ENCODE measurements around the gene CEP72.
"Not testable (repeated sequence)": the region's sequence is repeated elsewhere in the genome, so short reads cannot be mapped to it uniquely, and the experiment has no call there.

CEP72 gene

GRCh38 chr5:672329-673160 is 60.4 kb downstream of the CEP72 start:
- peak in 1 of 2 donors; percentile 28 for DNase-seq (ENCODE audit: low read depth in 2 of 2)

DNA sequence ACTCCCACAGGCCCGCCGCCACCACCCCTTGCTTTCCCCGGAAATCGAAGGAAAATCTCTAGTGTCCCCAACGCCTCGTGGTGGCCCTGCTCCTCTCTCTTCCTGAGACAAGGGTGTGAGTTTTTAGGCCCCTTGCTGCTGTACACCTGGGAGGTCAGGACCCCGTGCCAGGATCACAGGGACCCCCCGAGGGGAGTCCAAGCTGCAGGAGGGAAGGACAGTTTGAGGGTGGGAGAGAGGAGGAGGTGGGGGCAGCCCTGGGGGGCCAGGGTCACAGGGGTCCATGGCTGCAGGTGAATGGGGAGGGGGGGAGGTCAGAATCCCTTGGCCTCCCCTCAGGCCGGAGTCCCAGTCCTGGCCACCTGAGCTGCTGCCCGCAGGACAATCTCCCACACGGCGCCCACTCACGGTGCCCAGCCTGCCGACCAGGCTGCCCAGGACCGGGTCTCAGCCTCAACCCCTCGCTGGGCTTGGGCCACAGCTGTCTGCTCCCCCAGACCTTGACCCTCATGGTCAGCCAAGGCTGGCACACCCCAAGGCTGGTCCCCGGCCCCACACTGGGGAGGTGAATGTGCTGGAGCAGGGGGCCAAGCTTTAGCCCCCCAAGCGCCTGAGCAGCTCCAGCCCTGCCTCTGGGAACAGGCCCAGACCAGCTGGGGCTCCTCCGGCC is 61.2 kb downstream of the CEP72 start:
- DNase-seq (ENCODE audit: low read depth in 2 of 2): no peak

DNA sequence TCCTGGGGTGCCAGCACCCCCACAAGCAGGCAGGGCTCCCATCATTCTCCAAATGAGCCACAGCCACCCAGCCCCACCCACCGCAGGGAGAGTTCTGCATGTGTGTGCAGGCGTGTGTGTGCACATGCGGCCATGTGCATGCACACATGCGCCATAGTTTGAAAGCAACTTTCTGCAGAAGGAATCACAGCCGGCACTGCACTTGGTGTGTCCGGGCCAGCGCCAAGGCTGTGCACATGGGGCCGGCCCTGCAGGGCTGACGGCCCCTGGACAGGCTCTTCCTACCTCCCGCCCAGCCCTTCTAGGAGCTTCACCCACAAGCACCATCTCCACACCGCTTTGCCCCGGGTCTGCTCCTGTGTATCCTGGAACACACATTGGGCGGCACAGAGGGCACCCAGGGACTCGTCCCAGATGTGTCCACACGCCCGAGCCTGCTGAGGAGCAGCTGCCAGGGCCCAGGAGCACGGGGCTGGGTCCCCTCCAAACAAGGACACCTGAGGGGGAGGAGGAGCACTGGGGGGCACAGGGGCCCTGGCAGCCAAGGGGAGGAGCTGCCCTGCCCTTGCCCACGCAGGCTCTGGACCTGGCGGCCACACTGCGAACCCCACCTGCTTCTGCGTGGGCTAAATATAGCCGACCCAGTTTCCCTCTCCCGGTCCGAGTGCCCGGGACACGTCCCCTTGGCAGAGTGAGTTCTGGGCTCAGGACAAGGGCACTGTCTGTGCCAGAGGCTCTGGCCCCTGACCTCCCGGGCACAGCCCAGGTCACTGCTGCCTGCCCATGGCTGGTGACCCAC is 61.9 kb downstream of the CEP72 start:
- DNase-seq (ENCODE audit: low read depth in 2 of 2): no peak

GRCh38 chr5:674630-675011 is 62.5 kb downstream of the CEP72 start:
- no peak for DNase-seq (ENCODE audit: low read depth in 2 of 2)

GRCh38 chr5:675111-675870 is 63.2 kb downstream of the CEP72 start:
- DNase-seq (ENCODE audit: low read depth in 2 of 2): no peak

- no peak for DNase-seq (ENCODE audit: low read depth in 2 of 2)
Observed at GRCh38 chr5:675871-676698, 63.9 kb downstream of the CEP72 start.

DNA sequence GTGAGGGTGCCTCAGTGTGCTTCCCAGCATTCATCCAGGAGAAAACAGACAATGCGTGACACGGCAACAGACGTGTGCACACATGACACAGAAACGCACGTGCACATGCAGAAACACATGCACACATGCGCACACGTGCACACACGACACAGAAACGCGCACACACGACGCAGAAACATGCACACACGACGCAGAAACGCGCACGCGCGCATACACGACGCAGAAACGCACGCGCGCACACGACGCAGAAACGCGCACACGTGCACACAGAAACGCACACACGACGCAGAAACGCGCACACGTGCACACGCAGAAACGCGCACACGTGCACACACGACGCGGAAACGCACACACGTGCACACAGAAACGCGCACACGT is 64.5 kb downstream of the CEP72 start:
- no peak for DNase-seq (ENCODE audit: low read depth in 2 of 2)

- DNase-seq (ENCODE audit: low read depth in 2 of 2): no peak
Observed at GRCh38 chr5:677131-678101, 65.3 kb downstream of the CEP72 start.

DNA sequence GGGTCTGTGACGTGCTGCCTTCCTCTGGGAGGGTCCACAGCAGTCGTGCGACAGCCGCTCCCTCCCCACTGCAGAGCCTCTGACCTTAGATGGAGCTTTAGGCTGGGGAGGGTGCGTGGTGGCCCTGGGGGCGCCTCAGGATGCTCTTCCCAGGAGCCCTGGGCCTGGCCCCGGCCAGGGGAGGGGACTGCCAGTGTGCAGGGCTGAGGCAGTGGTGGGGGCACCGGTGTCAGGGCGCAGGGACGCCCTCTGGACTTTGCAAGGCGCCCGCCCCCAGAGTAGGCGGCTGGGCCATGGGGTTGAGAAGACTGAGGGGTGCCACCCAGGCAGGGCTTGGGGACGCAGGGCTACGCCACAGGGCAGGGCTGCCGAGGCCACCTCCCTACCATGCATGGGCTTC is 66.4 kb downstream of the CEP72 start:
- not testable (repeated sequence) for DNase-seq (ENCODE audit: low read depth in 2 of 2)

DNA sequence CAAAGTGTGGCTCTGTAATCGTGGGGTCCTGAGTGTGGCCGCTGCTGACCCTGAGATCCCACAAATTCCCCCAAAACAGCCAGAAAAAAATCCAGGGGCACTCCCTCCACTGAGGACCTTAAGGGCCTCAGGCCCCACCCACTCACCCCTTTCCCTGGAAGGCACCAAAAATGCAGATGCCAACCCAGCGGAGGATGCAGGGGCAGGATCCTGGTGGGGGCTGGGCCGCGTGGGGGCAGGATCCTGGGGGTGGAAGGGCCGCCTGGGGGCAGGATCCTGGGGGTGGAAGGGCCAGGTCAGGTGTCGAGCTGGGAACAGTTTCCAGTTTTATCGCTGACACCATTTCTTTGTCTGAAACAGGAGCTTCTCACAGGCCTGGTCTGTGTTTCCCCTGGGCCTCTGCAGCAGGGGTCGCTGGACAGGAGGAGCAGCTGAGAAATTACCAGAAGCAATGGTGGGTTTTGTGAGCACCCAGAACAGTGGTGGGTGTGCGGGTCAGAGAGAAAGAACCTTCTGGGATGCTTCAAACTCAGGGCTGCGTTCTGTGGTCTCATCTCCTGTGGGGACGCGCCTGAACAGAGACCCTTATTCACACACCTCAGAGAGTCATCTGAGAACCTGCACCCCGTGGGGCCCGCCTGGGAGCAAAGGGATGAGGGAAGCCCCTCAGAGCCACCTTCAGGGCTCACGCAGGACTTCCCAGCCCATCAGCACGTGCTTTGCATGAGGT is 67.2 kb downstream of the CEP72 start:
- DNase-seq (ENCODE audit: low read depth in 2 of 2): not testable (repeated sequence)

DNA sequence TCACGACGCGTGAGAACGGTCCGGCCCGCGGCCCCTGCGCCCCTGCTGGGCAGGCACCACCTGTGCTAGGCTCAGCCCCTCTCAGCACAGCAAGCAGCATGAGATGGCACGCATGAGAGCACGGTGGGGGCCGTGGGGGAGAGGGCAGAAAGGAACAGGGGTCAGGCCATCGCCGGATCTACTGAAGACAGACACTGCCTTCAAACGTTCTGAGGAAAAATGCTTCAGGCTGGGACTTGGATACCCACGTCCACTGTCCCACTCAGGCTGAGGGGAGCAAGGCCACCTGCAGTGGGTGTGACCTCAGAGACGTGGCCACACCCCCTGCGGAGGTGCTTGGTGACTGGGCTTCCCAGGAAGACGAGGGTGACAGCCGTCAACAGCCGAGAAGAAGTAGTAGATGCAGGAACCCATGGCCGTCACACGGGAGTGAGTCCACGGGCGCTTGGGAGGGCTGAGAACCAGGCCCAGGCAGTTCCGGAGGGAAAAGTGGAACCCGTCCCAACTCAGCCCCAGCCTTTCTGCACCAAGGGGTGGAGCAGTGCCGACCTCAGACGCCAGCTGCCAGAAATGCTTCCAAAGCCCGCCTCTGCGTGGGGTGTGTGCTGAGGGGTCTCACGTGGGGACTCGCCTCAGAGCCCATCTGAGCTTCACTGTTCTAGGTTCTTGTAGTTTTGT is 68.1 kb downstream of the CEP72 start:
- DNase-seq (ENCODE audit: low read depth in 2 of 2): not testable (repeated sequence)

GRCh38 chr5:680836-681235 is 68.7 kb downstream of the CEP72 start:
- not testable (repeated sequence) for DNase-seq (ENCODE audit: low read depth in 2 of 2)

GRCh38 chr5:681317-682191 is 69.4 kb downstream of the CEP72 start:
- not testable (repeated sequence) for DNase-seq (ENCODE audit: low read depth in 2 of 2)

DNA sequence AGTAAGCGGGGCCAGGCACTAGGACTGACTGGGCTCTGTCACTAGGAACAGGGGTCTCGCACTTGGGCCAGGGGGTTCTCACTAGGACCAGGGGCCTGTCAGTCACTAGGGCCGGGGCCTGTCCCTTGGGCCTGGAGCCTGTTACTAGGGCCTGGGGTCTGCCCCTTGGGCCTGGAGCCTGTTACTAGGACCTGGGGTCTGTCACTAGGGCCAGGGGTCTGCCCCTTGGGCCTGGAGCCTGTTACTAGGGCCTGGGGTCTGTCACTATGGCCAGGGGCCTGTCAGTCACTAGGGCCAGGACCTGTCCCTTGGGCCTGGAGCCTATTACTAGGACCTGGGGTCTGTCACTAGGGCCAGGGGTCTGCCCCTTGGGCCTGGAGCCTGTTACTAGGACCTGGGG is 70.1 kb downstream of the CEP72 start:
- DNase-seq (ENCODE audit: low read depth in 2 of 2): not testable (repeated sequence)

DNA sequence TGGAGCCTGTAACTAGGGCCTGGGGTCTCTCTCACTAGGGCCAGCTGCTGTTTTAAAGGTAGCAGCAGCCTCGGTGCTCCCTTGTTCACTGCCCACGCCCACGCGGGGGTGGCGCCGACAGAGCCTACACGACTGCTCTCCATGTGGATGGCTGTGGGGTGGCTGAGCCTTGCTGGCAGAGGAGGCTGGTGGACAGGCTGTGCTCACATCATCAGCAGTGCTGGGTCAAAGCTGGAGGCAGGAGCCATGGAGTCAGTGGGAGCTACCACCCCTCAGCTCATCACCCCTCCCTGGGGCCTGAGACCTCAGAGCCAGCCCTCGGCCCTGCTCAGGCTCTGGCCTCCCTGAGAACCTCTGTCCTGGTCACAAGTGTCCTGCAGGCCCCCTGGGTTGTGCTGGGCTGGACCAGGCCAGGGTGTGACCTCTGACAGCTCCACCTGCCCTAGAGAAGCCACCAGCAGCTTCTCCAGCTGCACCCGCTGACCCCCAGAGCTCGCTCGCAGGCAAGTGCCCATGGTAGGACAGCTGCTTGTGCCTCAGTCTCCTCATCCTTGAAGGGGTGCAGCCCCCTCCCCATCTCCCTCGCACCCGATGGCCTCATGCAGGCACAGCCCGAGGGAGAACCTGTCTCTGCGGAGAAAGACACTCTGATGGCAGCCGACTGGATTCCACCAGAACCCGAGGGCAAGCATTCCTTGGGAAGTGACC is 70.7 kb downstream of the CEP72 start:
- DNase-seq (ENCODE audit: low read depth in 2 of 2): not testable (repeated sequence)

All from activated CD8-positive, alpha-beta memory T cell treated with anti-CD3 and anti-CD28 coated beads for 4 hours (primary cell).